Hepatocyte (in vitro differentiated cells): ENCODE measurements around the gene CIT.

Source experiments
- EZH2 ChIP-seq: fragments of 200-600 bp; sonication (generic); IDR thresholded peaks from 2 replicates; pipeline ENCODE4 v1.6.1; 2016; ENCODE audit warnings: antibody characterized with exemption, mild to moderate bottlenecking, borderline replicate concordance
- EZH2phosphoT487 ChIP-seq: fragments of 200-600 bp; sonication (generic); IDR thresholded peaks from one replicate; pipeline ENCODE4 v1.6.1; 2018; ENCODE audit warnings: antibody characterized with exemption, mild to moderate bottlenecking, low read depth, moderate library complexity; ENCODE audit not compliant: unreplicated experiment, severe bottlenecking
- TF ChIP-seq, protein P1 (sequence below): fragments of 200-600 bp; sonication (generic); IDR thresholded peaks from 2 replicates; pipeline ENCODE4 v1.5.1; 2016; ENCODE audit warnings: antibody characterized with exemption, mild to moderate bottlenecking; ENCODE audit not compliant: poor library complexity

- TF ChIP-seq EZH2 (no peak), EZH2phosphoT487 (no peak)
- TF ChIP-seq, protein P1, sequence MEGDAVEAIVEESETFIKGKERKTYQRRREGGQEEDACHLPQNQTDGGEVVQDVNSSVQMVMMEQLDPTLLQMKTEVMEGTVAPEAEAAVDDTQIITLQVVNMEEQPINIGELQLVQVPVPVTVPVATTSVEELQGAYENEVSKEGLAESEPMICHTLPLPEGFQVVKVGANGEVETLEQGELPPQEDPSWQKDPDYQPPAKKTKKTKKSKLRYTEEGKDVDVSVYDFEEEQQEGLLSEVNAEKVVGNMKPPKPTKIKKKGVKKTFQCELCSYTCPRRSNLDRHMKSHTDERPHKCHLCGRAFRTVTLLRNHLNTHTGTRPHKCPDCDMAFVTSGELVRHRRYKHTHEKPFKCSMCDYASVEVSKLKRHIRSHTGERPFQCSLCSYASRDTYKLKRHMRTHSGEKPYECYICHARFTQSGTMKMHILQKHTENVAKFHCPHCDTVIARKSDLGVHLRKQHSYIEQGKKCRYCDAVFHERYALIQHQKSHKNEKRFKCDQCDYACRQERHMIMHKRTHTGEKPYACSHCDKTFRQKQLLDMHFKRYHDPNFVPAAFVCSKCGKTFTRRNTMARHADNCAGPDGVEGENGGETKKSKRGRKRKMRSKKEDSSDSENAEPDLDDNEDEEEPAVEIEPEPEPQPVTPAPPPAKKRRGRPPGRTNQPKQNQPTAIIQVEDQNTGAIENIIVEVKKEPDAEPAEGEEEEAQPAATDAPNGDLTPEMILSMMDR = no peak
These were observed 184.1 kb downstream of the CIT start for GRCh38 chr12:119692997-119693396.
